Activated B cell treated with CpG ODN at 0.5 μM for 24 hours (primary cell): Measurements from ENCODE around the gene NUP85. TPM values are rescaled to one million over a fixed set of nuclear protein-coding genes. Genes with fewer than 3 reads are reported as not detected.

ENCODE experiments used
- ATAC-seq: fragments of 200-7000 bp; cut with Tn5 transposase; one replicate; pipeline ENCODE4 v1.10.0; 2021; ENCODE audit warnings: low read depth, mild to moderate bottlenecking, moderate library complexity
- CTCF ChIA-PET: fragments of 350-600 bp; sonication (Branson Sonifier 250); formaldehyde crosslinking; loops from one replicate; lab custom pipeline; 2021; ENCODE audit warnings: antibody characterized with exemption; lab: Charles Lee
- POLR2A ChIA-PET: fragments of 350-600 bp; sonication (Branson Sonifier 250); formaldehyde crosslinking; loops from one replicate; lab custom pipeline; 2021; ENCODE audit warnings: antibody characterized with exemption; lab: Charles Lee
- DNase-seq: peaks from one replicate; pipeline ENCODE4 v3.0.0; 2022
- H3K27ac Mint-ChIP-seq: one replicate; pipeline ENCODE4 v1.8.0; 2020; ENCODE audit warnings: mixed read lengths
- H3K27me3 Mint-ChIP-seq: one replicate; pipeline ENCODE4 v1.8.0; 2021; ENCODE audit warnings: mixed read lengths
- H3K36me3 Mint-ChIP-seq: one replicate; pipeline ENCODE4 v1.8.0; 2021; ENCODE audit warnings: low read depth, mixed read lengths
- H3K4me1 Mint-ChIP-seq: one replicate; pipeline ENCODE4 v1.8.0; 2021; ENCODE audit warnings: mixed read lengths
- H3K4me3 Mint-ChIP-seq: one replicate; pipeline ENCODE4 v1.8.0; 2020; ENCODE audit warnings: mild to moderate bottlenecking, mixed read lengths
- H3K9me3 Mint-ChIP-seq: one replicate; pipeline ENCODE4 v1.8.0; 2020; ENCODE audit warnings: mixed read lengths
- intact Hi-C: fragments of 100-400 bp; cut with micrococcal nuclease; formaldehyde crosslinking; loops from one replicate; pipeline ENCODE4 v1.15.1; 2024
- total RNA-seq: library from RNA; stranded (reverse); gene quantifications from 2 replicates; pipeline ENCODE4 v1.2.3, GENCODE V29; 2022
- TF ChIP-seq, protein P1 (sequence below): fragments of 200-600 bp; IDR thresholded peaks from one replicate; pipeline ENCODE4 v1.8.0; 2022; ENCODE audit warnings: antibody characterized with exemption, mild to moderate bottlenecking

The NUP85 gene
- total RNA-seq, 1 donor from 2014 or later = 103 TPM

DNA sequence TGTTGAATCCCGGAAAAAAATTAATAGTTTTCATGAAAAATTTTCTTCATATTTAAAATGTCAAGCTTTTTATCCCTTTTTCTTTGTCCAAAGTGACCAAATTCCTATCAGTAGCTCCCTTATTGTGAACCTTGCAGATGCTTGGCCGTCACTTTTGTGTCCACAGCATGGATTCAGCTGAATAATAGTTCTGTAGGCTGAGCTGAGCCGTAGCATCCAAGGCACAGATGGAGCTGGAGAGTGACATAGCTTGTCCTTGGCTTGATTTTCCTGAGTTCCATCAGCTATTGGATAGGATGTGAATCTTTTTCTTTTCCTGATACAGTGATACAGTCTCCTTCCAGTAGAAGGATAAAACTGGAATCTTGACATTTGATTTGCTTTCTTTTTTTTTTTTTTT lies 3.6 kb downstream of the NUP85 start:
- no peak for DNase-seq
- CTCF ChIA-PET = interaction anchor here (1.0 kb wide), 1 partner anchor 60 kb away, joined by 3 read pairs; no protein-coding TSS in a partner anchor
- intact Hi-C loops = loop anchor here (5.0 kb wide), 2 partner anchors 77 to 287 kb away; partner anchors contain the start of genes NT5C, OTOP2 and USH1G
- H3K27ac Mint-ChIP-seq = no peak overlapping the region
- peaks cover 51% of the 10 kb centered on the region for H3K36me3 Mint-ChIP-seq
- POLR2A ChIA-PET = interaction anchor here (0.7 to 0.8 kb wide), 2 partner anchors 11 to 212 kb away, joined by 5 to 6 read pairs; no protein-coding TSS in a partner anchor
- TF ChIP-seq, protein P1, sequence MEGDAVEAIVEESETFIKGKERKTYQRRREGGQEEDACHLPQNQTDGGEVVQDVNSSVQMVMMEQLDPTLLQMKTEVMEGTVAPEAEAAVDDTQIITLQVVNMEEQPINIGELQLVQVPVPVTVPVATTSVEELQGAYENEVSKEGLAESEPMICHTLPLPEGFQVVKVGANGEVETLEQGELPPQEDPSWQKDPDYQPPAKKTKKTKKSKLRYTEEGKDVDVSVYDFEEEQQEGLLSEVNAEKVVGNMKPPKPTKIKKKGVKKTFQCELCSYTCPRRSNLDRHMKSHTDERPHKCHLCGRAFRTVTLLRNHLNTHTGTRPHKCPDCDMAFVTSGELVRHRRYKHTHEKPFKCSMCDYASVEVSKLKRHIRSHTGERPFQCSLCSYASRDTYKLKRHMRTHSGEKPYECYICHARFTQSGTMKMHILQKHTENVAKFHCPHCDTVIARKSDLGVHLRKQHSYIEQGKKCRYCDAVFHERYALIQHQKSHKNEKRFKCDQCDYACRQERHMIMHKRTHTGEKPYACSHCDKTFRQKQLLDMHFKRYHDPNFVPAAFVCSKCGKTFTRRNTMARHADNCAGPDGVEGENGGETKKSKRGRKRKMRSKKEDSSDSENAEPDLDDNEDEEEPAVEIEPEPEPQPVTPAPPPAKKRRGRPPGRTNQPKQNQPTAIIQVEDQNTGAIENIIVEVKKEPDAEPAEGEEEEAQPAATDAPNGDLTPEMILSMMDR = no peak
- no peak for ATAC-seq
- no peaks in the 10 kb centered on the region for H3K9me3 Mint-ChIP-seq
- H3K4me3 Mint-ChIP-seq = no peak overlapping the region
- H3K4me1 Mint-ChIP-seq = peaks cover 18% of the 10 kb centered on the region
- no peaks in the 10 kb centered on the region for H3K27me3 Mint-ChIP-seq

- POLR2A ChIA-PET = no interaction called here
- peaks cover 74% of the 10 kb centered on the region for H3K36me3 Mint-ChIP-seq
Measured at GRCh38 chr17:75218131-75218530, 12.7 kb downstream of the NUP85 start.

GRCh38 chr17:75219815-75220214 lies 14.3 kb downstream of the NUP85 start:
- Mint-ChIP-seq H3K36me3 (peaks cover 69% of the 10 kb centered on the region), H3K4me1 (no peaks in the 10 kb centered on the region), H3K4me3 (no peak overlapping the region), H3K9me3 (no peaks in the 10 kb centered on the region), H3K27me3 (no peaks in the 10 kb centered on the region), H3K27ac (no peak overlapping the region)
- intact Hi-C loops = no loop called here
- DNase-seq (no peak), ATAC-seq (no peak)
- ChIA-PET CTCF (no interaction called here), POLR2A (interaction anchor here (0.6 to 0.9 kb wide), 3 partner anchors 18 to 65 kb away, joined by 3 to 6 read pairs (median 4); no protein-coding TSS in a partner anchor)
- TF ChIP-seq, protein P1 = no peak

More at GRCh38 chr17:75218131-75218530, 12.7 kb downstream of the NUP85 start:
- Mint-ChIP-seq H3K4me3 (no peak overlapping the region), H3K27ac (no peak overlapping the region), H3K9me3 (no peaks in the 10 kb centered on the region), H3K4me1 (no peaks in the 10 kb centered on the region), H3K27me3 (no peaks in the 10 kb centered on the region)
- intact Hi-C loops = loop anchor here (1.0 kb wide), 1 partner anchor 14 kb away; no protein-coding TSS in a partner anchor
- ATAC-seq (no peak), DNase-seq (no peak)
- TF ChIP-seq, protein P1 = no peak
- CTCF ChIA-PET = no interaction called here

DNA sequence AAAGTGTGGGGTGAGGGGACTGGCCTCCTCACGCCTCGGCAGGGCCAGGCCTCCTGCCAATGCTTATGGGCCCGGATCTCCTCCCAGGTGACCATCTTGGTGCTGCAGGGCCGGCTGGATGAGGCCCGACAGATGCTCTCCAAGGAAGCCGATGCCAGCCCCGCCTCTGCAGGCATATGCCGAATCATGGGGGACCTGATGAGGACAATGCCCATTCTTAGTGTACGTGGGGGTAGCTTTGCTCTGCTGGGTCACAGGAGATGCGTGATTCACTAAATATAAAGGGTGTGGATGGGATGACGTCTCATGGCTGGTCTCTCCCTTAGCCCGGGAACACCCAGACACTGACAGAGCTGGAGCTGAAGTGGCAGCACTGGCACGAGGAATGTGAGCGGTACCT lies 19.5 kb downstream of the NUP85 start:
- TF ChIP-seq, protein P1 = no peak
- H3K4me3 Mint-ChIP-seq = no peak overlapping the region
- ATAC-seq (no peak), DNase-seq (no peak)
- H3K27ac Mint-ChIP-seq = no peak overlapping the region
- no peaks in the 10 kb centered on the region for H3K4me1 Mint-ChIP-seq
- intact Hi-C loops = no loop called here
- ChIA-PET POLR2A (no interaction called here), CTCF (interaction anchor here (1.3 kb wide), 1 partner anchor 187 kb away, joined by 3 read pairs; no protein-coding TSS in a partner anchor)
- H3K36me3 Mint-ChIP-seq = peaks cover 68% of the 10 kb centered on the region
- H3K9me3 Mint-ChIP-seq = no peaks in the 10 kb centered on the region
- H3K27me3 Mint-ChIP-seq = no peaks in the 10 kb centered on the region

GRCh38 chr17:75227729-75228128 lies 22.2 kb downstream of the NUP85 start:
- Mint-ChIP-seq H3K27ac (no peak overlapping the region), H3K4me3 (no peak overlapping the region), H3K27me3 (no peaks in the 10 kb centered on the region), H3K4me1 (no peaks in the 10 kb centered on the region), H3K9me3 (no peaks in the 10 kb centered on the region), H3K36me3 (peaks cover 83% of the 10 kb centered on the region)
- DNase-seq = no peak
- ChIA-PET CTCF (no interaction called here), POLR2A (no interaction called here)
- intact Hi-C loops = no loop called here
- TF ChIP-seq, protein P1 = no peak
- ATAC-seq = no peak
